ENCODE results near the gene NHEJ1.

- no peak for TF ChIP-seq CTCF (IDR thresholded peaks at IDR 0.05)
- TF ChIP-seq POLR2A (IDR thresholded peaks at IDR 0.05): no peak
Measured at GRCh38 chr2:219204425-219205164, 44.0 kb upstream of the NHEJ1 start.
